ENCODE results near the gene CSMD2.

Gene CSMD2

DNA sequence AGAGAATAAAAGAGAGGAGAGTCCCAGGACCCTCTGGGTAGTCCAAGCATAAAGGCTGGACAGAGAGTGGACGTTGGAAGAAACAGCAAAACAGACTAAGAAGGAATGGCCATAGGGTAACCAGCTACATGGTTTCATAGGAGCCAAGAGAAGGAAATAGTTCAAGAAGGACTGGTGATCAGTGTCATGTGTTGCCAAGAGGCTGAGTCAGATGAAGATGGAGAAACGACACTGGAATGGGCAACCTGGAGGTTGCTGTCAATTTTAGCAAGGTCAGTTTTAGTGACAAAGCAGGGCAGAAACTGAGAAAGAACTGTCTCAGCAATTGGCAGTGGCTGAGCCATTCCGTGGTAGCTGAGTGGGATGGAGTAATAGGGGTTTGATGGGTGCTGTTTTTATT is 259.8 kb downstream of the CSMD2 start:
- H3K4me3 ChIP-seq (ENCODE audit: low read depth, low read length): no peak overlapping the region

GRCh38 chr1:33903210-33903589 is 261.8 kb downstream of the CSMD2 start:
- H3K4me3 ChIP-seq (ENCODE audit: low read depth, low read length): no peak overlapping the region
- TF ChIP-seq CTCF (IDR thresholded peaks at IDR 0.05; ENCODE audit: low read depth, low read length): no peak

More for the DNA sequence above, 259.8 kb downstream of the CSMD2 start:
- no peak for TF ChIP-seq CTCF (IDR thresholded peaks at IDR 0.05; ENCODE audit: low read depth, low read length)

GRCh38 chr1:33902486-33903209 is 262.4 kb downstream of the CSMD2 start:
- no peak overlapping the region for H3K4me3 ChIP-seq (ENCODE audit: low read depth, low read length)
- TF ChIP-seq CTCF (IDR thresholded peaks at IDR 0.05; ENCODE audit: low read depth, low read length): no peak

DNA sequence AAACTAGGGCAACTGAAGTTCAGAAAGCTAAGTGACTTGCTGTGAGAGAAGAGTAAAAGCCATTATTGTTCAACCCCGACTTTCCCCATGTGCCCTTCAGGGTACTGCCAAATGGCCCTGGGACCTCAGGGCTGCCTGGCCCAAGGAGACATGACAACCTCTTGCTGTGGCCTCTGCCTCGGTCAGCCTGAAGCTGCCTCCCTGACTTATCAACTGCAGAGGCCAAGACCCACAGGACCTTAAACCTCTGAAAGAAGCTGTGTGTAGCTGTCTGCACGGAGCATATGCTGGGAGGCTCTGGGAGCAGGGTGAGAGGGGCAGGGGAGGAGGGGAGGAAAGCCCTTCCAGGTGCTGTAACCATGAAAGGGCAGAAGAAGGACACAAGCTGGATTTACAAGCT is 265.3 kb downstream of the CSMD2 start:
- TF ChIP-seq CTCF (IDR thresholded peaks at IDR 0.05; ENCODE audit: low read depth, low read length): no peak
- no peak overlapping the region for H3K4me3 ChIP-seq (ENCODE audit: low read depth, low read length)

DNA sequence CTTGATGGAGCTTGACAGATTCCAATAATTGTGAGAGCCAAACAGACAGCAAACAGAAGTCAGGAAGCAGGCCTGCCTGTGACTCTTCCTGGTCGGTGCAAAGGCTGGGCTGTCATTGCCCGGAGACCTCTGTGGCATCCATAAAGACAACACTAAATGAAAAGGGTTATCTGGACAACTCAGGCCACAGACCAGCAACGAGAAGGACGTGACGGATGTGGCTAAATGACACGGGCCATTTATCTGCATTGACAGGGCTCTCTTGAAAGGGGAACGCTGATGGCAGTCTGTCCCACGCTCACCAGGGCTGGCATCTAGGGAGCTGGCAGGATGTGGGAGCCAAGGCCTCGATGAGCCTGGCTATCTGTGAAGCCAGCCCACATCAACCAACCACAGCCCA is 266.1 kb downstream of the CSMD2 start:
- no peak for TF ChIP-seq CTCF (IDR thresholded peaks at IDR 0.05; ENCODE audit: low read depth, low read length)
- no peak overlapping the region for H3K4me3 ChIP-seq (ENCODE audit: low read depth, low read length)

DNA sequence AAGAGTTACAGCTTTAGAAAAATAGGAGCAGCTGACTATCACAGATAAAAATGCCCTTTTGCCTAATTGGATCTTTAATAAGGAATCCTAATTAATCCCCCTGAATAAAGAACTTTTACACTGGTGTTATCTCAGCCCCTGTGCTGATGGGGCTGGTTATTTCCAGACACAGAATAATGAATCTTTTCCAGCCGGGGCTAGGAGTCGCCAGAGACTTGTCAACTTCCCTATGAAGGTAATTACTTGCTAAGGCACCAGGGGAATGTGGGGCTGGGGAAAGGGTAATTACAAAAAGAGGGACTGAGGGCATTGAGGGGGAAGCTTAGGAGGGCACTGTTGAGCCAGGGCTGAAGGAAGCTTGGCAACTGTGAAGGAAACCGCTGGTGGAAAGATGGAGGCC is 266.6 kb downstream of the CSMD2 start:
- H3K4me3 ChIP-seq (ENCODE audit: low read depth, low read length): no peak overlapping the region
- no peak for TF ChIP-seq CTCF (IDR thresholded peaks at IDR 0.05; ENCODE audit: low read depth, low read length)

DNA sequence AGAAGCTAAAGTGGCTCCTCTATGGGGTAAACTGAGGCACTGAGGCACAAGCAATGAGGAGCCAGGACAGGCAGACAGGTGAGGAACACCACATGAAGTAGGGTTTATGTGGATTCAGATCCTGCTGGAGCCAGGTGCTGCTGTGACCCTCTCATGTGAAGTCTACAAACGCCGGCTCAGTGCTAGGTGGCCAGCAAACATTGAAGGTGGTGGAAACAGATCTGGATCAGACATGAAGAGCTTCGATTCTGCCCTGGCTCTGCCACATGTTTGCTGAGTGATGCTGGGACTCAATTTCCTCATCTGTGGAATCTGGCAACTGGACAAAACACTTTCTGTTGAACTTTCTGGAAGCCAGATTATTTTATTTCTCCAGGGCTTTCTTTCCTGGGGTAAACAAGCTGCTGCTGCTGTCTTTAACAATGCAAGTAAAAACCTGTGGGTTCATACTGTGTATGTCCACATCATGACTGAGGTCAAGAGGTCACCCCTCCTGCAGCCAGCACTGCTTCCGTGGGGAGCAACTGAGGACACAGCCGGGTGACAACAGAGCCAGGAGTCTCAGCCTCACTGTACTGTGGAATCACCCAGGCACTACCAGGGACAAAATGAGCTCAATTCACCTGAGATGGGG is 267.8 kb downstream of the CSMD2 start:
- H3K4me3 ChIP-seq (ENCODE audit: low read depth, low read length): no peak overlapping the region
- TF ChIP-seq CTCF (IDR thresholded peaks at IDR 0.05; ENCODE audit: low read depth, low read length): no peak

Data from WI38 (cell line).